Activated T-helper 9 cell treated with anti-CD3 and anti-CD28 coated beads, Interleukin-2, amount 50 U/mL, for 16 hours (primary cell): Measurements from ENCODE around the gene GRHL1.
"Not testable (repeated sequence)": the region's sequence is repeated elsewhere in the genome, so short reads cannot be mapped to it uniquely, and the experiment has no call there.

Experiments
- DNase-seq: peaks from one replicate; pipeline ENCODE4 v3.0.0-alpha.2; 2020; ENCODE audit warnings: low read depth

GRHL1 gene

DNA sequence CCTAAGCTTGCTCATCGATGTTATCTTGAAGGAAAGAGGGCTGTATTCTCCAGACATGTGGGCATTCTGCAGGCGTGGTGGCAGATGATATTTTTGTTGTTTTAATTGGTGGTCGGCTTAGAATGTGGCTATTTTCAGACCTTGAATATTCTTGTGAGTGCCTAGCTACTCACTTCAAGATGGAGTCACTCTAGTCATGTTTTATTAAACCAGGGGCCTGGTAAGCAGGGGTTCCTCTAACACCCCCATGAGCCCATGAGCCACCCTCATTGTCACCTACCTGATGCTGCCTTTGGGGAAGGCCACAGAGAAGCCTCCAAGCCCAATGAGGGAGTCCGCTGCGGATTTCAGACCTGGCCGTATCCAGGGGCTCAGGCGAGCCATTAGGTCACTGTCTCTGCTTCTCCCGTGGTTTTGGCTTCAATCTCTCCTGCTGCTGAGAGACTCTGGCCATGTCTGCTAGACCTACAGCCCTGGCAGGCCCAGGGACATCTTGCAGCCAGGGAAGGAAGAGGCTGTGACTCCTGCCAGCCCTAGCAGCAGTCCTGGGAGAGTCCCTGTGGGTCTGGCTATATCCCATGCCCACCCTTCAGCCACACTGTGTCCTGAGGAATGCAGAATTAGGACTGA is 75.6 kb downstream of the GRHL1 start:
- no peak for DNase-seq

DNA sequence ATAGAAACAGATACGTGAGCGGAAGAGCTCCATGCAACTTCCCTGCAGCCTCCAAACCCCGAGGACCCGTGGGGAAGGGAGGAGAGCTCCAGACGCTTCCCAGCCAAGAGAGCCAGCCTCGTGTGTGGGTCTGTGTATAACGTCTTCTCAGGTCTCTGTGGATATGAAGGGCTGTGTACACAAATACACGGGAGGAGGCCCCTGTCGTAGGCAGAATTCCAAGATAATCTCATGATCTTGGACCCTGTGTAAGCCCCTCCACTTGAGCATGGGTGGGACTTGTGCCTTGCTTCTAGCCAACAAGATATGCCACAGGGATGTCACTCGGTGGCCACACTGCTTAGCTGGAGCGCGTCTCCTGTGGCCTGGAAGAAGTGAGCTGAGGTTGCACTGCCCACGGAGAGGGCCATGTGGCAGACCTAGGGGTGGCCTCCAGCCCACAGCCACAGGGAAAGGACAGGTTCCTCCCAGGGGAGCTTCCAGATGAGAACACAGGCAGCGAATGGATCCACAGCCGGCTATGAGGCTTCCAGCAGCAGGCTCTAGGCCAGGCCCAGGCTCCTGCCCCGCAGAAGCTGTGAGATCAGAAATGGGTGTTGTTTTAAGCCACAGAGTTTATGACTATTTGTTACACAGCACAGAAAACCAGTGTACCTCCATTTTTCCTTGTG is 76.3 kb downstream of the GRHL1 start:
- no peak for DNase-seq

DNA sequence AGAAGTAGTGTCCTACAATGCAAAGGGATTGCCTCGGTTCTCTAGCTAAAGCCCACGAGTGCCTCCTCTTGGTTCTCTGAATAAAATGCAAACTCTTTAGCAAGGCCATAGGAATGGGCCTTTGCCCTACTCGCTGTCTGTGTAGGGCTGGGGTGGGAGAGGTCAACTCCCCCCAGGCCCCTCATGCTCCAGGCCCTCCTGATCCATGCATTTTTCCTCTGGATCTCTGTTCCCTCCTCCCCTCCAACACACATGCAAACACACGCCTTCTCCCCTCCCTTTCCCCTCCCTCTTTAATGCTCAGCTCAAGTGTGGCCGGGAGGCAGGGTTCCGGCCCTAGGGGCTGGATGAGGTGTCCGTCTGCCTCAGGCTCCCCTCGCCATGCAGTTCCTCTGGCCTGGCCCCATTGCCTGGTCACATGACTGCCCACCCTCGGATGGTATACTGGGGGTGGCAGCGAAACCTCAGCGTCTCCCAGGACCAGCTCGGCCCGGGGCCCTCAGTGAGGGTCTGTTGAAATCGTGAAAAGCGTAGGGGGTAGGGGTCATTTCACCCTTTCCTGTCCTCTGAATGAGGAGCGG is 77.0 kb downstream of the GRHL1 start:
- DNase-seq = no peak

DNA sequence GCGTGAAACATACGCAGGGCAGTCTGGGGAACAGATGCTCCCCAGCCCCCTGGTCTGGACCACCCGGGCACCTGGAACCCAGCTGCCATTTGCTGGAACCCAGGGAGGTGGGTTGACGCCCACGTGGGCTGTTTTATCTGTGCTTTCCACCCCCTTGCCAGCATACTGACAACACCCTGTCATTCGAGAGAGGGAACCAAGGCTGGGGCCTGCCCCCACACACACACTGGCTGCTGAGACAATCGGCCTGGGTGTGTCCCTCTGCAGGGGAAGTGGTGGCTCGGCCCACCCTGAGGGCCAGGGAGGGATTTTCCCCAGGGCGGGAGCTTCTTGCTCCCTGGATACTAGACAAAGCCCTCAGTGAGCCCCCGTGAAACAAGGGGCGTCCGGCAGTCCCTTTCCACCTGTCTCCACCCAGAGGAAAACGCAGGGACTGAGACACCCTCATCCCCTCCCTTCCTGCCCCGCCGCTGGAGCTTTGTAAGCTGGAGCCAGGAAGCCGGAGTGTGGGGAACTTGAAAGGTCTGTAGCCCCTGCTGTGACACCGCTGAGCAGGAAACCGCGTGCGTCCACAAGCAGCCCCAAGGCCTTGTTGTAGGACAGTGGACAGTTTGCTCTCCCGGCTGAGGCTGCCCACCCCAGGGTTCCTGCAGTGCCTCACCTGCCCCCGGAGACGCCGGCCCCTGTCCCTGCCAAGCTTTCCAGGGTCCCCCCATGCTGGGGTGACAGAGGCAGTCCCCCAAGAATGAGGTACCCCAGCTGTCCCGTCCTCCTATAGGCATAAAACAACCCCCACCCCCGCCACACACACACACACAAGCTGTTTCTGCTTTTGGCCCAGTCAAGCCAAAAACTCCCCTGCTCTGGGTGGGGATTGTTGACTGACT is 77.7 kb downstream of the GRHL1 start:
- DNase-seq = no peak

DNA sequence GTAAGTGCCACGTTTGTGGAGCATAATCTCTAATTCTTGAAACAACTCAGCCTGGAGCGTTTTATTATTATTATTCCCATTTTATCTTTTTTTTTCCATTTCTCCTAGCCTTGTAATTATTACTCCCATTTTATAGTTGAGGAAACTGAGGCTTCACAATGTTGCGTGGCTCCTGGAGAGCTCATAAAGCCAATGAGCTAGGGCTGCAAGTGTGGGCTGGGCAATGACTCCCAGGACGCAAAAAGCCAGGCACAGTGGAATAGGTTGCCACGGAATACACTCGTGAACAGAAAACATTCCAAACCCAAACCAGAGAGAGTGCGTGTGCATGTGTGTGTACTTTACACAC is 78.4 kb downstream of the GRHL1 start:
- no peak for DNase-seq

DNA sequence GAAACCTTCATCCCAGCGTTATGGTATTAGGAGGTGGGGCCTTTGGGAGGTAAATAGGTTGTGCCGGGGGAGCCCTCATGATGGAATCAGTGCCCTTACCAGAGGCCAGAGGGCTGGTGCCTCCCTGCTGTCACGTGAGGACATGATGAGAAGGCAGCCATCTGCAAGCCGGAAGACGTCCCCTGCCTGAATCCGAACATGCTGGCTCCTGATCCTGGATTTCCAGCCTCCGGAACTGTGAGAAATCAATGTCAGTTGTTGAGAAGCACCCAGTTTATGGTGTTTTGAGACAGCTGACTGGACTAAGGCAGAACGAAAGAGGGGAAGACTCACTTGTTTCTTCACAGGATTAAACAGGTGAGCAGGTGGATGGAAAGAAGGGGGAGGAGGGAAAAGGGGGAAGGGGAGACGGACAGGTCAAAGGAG is 78.8 kb downstream of the GRHL1 start:
- no peak for DNase-seq

DNA sequence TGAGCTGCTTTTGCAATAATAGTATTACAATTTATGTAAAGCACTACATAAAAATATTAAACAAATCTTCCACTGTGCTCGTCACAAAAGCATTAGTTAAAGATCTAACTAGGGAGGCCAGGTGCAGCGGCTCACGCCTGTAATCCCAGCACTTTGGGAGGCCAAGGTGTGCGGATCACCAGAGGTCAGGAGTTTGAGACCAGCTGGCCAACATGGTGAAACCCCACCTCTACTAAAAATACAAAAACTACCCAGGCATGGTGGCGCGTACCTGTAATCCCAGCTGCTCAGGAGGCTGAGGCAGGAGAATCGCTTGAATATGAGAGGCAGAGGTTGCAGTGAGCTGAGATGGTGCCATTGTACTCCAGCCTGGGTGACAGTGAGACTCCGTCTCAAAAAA is 79.3 kb downstream of the GRHL1 start:
- not testable (repeated sequence) for DNase-seq

DNA sequence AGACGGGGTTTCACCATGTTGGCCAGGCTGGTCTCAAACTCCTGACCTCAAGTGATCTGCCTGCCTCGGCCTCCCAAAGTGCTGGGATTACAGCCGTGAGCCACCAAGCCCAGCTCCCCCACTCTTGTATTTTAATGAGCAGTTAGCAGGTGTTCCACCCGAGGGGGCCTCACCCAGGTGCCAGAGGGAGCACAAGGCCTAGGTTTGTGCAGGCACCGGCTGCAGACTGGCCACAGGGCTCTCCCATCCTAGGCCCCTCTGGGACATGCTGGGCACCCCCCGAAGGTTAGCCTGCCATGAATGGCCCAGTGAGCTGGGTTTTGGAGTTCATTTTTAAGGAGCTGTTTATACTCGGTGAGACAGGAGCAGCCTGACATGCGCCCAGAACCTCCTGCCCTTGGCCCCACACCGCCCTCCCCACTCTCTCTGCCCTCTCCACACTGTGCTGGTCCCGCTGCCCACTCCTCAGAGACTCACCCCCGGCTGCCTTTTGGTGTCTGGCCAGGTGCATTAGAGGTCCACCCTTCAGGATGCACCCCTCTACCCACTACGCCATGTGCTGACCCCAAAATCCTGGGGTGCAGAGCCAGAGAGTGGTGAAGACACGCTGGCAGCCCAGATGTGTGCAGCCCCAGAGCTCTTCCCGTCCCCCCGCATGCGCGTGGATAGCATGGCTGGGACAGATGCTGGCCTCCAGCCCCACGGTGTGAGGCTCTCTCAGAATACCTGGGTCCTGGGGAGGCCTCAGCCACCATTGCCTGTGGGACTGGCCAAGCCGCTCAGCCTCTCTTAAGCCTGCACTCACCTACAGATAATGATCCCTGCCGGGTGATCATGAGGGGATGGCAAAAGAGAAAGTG is 80.6 kb downstream of the GRHL1 start:
- DNase-seq = no peak

DNA sequence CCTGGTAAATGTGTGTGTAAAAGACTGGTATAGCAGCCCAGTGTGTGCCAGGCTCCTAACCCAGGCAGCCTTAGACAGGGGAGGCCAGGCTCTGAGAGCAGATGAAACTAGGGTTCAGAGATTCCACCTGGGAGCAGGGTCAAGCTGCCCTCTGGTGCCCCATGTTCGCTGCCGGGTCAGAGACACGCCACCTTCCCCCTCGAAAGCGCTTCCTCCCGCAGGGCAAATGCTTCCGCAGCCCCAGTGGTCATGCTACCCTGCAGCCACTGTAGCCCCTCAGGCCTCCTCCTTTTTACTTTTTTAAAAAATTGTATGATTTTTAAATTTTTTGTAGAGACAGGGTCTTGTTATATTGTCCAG is 81.2 kb downstream of the GRHL1 start:
- DNase-seq = no peak

DNA sequence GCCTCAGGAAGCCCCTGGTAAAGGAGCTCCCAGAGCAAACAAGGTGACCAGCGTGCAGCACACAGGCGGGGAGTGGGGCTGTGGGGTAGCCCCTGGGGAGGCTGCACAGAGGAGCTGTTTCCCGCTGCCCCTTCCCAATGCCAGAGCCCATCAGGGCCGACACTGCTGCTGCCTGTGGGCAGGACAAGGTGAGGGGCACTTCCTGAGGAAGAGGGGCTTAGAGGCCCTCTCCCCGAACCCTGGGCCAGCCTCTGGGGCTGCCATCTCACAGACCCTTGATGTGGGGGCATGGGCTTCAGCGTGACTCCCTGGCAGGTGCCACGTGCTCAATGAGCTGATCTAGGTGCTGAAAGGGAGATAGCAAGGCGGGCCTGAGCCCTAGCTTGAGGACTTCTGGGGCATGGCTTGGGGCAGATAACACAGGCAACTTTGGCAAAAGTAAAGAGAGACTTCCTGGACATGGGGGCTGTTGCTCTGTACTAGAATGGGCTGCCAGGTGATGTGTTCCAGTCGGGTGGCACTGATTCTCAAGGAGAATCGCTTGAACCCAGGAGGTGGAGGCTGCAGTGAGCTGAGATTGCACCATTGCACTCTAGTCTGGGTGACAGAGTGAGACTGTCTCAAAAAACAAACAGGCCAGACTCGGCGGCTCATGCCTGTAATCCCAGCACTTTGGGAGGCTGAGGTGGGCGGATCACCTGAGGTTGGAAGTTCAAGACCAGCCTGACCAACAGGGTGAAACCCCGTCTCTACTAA is 81.9 kb downstream of the GRHL1 start:
- DNase-seq = no peak

DNA sequence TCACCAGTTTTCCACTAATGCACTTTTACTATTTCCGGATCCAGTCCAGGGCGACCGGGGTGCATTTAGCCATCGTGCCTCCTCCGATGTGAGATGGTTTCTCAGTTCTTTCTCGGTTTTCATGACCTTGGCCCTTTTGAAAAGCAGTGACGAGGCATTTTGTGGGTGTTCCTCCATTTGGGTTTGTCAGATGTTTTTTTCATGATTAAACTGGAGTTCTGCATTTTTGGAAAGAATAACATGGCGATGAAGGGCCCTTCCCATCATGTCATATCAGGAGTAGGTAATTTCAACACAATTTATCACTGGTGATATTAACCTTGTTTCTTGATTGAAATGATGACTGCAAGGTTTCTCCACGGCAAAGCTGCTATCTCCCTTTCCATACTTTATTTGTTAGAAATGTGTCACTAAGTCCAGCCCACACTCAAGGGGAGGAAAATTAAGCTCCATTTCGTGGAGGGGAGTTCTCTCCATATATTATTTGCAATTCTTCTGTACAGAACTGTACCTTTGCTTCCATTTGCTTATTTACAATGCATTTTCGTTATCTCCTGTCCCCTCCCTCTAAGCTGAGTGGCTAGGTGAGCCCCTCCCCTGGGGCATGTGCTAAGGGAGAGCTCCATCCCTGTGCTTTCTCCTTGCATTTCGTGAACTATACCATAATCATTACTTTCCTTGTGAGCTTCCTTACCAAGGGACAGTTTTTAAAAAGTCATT is 83.0 kb downstream of the GRHL1 start:
- no peak for DNase-seq

DNA sequence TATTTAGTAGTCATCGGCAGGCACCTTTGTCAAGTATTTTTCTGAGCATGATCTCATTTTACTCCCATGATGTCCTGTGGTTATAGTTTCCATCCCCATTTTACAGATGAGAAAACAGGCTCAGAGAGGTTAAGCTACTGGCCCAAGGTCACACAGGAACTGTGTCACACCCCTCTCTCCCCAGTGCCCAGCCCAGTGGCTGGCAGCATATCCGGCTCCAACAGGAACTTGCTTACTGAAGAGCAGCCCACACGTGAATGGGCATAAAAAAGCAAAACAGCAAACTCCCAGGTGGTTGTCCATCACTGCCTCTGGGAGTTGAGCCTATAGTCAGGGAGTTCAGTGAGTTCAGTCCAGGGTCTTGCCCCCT is 83.5 kb downstream of the GRHL1 start:
- no peak for DNase-seq

DNA sequence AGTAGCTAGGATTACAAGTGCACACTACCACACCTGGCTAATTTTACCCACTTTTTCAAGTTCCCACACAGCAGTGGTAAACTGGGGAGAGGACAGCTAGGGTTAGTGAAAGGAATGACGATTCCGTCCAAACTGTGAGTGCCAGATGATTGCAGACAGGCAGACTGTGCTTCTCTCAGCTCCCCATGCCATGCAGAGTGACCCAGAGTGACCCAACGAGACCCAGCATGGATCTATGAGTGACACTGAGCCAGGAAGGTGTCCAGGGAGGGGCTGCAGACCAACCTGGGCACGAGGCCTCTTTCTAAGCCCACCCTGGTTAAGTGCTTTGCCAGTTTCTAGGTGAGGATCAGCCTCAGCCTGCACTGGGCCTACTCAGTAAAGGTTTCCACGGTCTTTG is 84.1 kb downstream of the GRHL1 start:
- no peak for DNase-seq

DNA sequence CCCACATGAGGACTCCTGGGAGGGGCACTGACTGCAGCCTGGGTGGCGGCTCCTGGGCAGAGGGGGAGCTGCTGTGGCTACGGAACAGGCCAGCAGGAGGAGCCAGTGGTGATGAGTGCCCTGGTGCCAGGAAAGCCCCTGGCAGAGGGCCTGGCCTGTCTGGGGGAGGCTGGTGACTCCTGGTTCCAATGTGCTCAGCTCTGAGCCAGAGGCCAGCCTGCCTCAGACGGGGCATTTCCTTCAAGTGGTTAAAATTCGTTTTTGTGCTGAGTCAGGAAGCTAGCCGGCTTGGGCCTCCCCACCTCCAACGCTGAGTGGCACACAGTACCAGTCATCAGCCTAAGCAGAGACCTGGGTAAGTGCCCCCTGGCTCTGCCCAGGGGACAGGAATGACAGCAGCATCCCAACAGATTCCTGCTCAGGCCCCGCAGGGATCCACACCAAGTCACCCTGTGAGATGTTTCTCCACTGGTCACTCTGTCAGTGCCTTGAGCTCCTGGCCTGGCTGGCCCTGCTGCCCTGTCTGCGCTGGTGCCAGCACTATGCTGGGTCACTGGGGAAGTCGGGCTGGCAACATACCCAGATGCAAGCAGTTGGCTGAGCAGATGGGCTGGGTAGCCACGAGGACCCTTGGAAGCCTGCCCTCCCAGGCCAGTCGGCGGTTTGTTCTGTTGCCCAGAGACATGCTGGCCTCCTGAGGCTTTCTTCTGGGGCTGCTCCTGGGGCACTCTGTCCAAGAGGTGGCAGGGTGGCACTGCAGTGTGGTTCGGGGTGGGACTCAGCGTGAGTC is 84.8 kb downstream of the GRHL1 start:
- DNase-seq = peak; percentile 19

DNA sequence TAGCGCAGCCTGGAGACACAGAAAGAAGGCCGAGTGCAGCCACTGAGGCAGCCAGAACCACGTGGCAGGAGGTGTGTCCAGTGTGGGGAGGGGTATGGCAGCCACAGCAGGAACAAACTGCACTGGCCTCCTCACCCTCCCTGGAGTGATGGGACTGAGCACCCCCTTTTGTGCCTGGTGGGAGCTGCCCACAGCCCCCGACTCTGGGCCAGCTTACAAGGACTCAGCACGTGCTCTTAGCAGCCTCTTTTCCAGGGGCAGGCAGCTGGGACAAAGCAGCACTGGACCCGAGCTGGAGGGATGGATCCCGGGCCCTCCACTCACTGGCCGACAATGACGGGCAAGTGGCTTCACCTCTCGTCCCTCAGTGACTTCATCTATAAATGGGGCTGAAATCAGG is 86.6 kb downstream of the GRHL1 start:
- DNase-seq = no peak

DNA sequence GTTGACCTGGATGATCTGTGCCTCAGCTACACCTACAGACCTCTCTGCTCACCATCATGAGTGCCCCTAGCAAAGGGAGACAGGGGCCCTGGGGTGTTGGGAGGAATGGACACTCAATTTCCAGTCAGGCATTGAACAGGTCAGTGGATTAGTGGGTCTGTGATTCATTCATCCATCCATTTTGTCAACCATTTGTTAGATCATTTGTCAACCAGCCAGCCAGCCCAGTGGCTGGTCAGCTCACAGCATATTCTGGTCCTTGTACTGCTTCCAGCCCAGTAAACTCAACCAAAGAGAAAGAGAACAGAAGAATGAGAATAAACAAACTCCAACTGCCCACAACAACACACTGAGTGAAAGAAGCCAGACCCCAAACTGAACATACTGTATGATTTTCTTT is 87.2 kb downstream of the GRHL1 start:
- DNase-seq = no peak

DNA sequence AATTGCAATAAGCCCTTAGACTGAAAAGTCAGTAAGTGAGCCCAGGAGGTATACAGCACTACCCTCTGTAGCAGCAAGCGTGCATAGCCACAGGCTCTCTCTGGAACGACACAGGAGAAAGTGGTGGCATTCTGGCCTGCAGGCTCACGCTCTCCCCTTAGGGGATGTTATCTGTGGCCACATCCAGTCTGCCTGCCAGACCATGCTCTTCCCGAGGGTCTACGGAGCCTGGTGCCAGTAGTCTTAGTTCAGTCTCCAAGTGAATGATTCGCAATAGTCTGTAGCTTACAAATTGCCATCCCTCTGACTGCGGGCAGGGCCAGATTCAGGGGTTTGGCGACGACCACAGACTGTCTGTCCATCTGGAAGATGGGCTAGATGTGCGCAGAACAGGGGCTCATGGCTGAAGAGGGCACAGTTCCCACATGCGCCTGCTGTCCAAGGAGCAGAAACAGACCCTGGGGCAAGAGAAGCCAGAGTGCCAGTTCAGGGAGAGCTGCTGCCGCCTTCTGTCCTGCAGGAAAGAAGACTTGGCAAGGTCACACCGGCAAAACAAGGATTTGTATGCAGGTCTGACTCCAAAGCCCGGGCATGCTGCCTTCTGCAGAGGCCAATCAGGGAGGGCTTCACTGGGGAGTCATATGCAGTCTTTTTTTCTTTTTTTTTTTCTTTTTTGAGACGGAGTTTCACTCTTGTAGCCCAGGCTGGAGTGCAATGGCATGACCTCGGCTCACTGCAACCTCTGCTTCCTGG is 88.3 kb downstream of the GRHL1 start:
- no peak for DNase-seq

DNA sequence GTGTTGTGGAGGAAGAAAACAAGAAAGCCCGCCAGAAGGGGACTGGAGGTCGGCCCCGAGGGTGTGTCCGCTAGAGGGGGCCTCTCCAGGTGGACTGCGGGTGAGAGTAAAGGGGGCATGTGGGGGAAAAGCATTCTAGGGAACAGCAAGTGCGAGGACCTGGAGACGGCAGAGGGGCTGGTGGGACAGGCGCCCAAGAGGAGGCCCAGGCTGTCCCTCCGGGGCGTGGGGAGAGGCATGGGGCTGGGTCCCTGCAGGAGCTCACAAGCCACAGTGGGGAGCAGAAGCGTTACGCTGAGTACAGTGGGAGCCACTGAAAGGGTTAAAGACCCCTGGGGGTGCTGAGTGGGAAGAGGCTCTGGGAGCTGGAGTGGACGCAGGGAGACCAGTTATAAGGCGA is 90.2 kb downstream of the GRHL1 start:
- no peak for DNase-seq
